Astrocyte (in vitro differentiated cells and primary cell): ENCODE data around the gene SAAL1. TPM values are rescaled to one million over a fixed set of nuclear protein-coding genes. Genes with fewer than 3 reads are reported as not detected.
A peak's percentile ranks its signal among the peaks of the same experiment; 100 is the strongest.

ENCODE experiments used
- DNase-seq: peaks from one replicate; pipeline ENCODE4 v3.0.0-alpha.2; 2010; ENCODE audit warnings: low read depth
- FAIRE-seq: peaks from 2 replicates; lab custom pipeline; 2011; peaks lifted over from hg19 to GRCh38; lab: Jason Lieb, UNC
- H2AFZ ChIP-seq: 2 replicates; pipeline ENCODE4 v1.6.0; 2012; ENCODE audit warnings: low read depth, low read length, inconsistent platforms
- H3K27ac ChIP-seq: 2 replicates; pipeline ENCODE4 v1.5.1; 2011; ENCODE audit warnings: low read depth, low read length, inconsistent platforms
- H3K27me3 ChIP-seq: 2 replicates; pipeline ENCODE4 v1.6.0; 2011; ENCODE audit warnings: low read length, inconsistent platforms; ENCODE audit not compliant: insufficient read depth
- H3K36me3 ChIP-seq: 2 replicates; pipeline ENCODE4 v1.5.1; 2011; ENCODE audit warnings: low read length, inconsistent platforms; ENCODE audit not compliant: insufficient read depth
- H3K4me1 ChIP-seq: 2 replicates; pipeline ENCODE4 v1.5.1; 2011; ENCODE audit warnings: low read length, inconsistent platforms; ENCODE audit not compliant: insufficient read depth
- H3K4me2 ChIP-seq: 2 replicates; pipeline ENCODE4 v1.6.0; 2012; ENCODE audit warnings: low read length, inconsistent platforms
- H3K4me3 ChIP-seq: 2 replicates; pipeline ENCODE4 v1.5.1; 2011; ENCODE audit warnings: low read depth, mild to moderate bottlenecking, low read length, inconsistent platforms; ENCODE audit not compliant: insufficient read depth
- H3K79me2 ChIP-seq: 2 replicates; pipeline ENCODE4 v1.6.0; 2012; ENCODE audit warnings: mild to moderate bottlenecking, low read length, inconsistent platforms; ENCODE audit not compliant: insufficient read depth
- H3K9ac ChIP-seq: 2 replicates; pipeline ENCODE4 v1.6.0; 2012; ENCODE audit warnings: mild to moderate bottlenecking, low read length, inconsistent platforms
- H3K9me3 ChIP-seq: 2 replicates; pipeline ENCODE4 v1.5.1; 2012; ENCODE audit warnings: low read depth, mild to moderate bottlenecking, low read length, inconsistent platforms; ENCODE audit not compliant: insufficient read depth
- H4K20me1 ChIP-seq: 2 replicates; pipeline ENCODE4 v1.6.0; 2012; ENCODE audit warnings: low read length, inconsistent platforms; ENCODE audit not compliant: insufficient read depth
- H3K27ac Mint-ChIP-seq: one replicate; pipeline ENCODE4 v1.8.0; 2021; ENCODE audit warnings: mild to moderate bottlenecking, mixed read lengths; ENCODE audit not compliant: unreplicated experiment
- H3K27me3 Mint-ChIP-seq: one replicate; pipeline ENCODE4 v1.8.0; 2021; ENCODE audit warnings: low read depth, mixed read lengths; ENCODE audit not compliant: unreplicated experiment
- H3K36me3 Mint-ChIP-seq: one replicate; pipeline ENCODE4 v1.8.0; 2021; ENCODE audit warnings: low read depth, mixed read lengths; ENCODE audit not compliant: unreplicated experiment
- H3K4me1 Mint-ChIP-seq: one replicate; pipeline ENCODE4 v1.8.0; 2021; ENCODE audit warnings: low read depth, mixed read lengths; ENCODE audit not compliant: unreplicated experiment
- H3K4me3 Mint-ChIP-seq: one replicate; pipeline ENCODE4 v1.8.0; 2021; ENCODE audit warnings: mild to moderate bottlenecking, moderate library complexity, mixed read lengths; ENCODE audit not compliant: unreplicated experiment
- H3K9me3 Mint-ChIP-seq: one replicate; pipeline ENCODE4 v1.8.0; 2021; ENCODE audit warnings: mild to moderate bottlenecking, mixed read lengths; ENCODE audit not compliant: unreplicated experiment
- EZH2 ChIP-seq: IDR thresholded peaks from 2 replicates; pipeline ENCODE4 v1.6.1; 2012; ENCODE audit warnings: mild to moderate bottlenecking, low read length, inconsistent platforms; ENCODE audit not compliant: insufficient read depth
- total RNA-seq: library from RNA; stranded (reverse); gene quantifications from 2 replicates; pipeline ENCODE4 v1.2.1, GENCODE V29; 2021
- TF ChIP-seq, protein P1 (sequence below): IDR thresholded peaks from 2 replicates; pipeline ENCODE4 v1.5.1; 2011; ENCODE audit warnings: low read depth, mild to moderate bottlenecking, inconsistent platforms, low read length, moderate library complexity; ENCODE audit not compliant: insufficient read depth

Gene SAAL1
- total RNA-seq, 1 donor from 2014 or later: 13.1 TPM

DNA sequence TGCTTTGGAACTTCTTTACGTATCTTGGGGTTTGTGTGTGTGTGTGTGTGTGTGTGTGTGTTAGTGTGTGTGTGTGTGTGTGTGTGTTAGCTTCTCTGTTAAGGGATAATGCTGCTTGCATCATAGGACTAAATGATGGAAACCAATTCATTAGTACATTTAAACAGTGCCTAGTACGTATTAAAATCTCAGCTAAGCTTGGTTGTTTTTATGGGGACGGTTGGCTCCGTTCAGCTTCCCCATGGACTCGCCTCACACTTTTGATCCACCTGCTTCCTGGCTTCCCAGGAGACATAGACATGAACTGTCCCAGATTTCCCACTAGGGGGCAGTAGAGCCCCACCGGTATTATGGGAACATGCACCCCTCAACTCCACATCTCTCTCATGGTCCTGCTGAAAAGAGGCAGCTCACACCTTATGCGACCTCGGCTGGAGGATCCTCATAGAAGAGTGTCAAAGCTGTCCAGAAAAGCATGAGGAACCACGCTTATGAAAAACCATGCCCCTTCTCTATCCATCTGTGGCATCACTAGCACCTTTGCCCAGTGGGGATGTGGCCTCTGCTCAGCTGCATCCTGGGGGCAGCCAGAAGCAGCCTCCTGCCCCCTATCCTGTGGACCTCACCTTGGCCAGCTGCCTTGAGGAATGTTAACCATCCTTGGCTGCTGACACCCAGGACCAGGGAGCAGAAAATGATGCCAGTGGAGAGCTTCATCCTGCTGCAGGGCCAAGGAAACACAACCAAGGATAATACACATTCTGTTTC is 9.7 kb upstream of the SAAL1 start:
- no peak for TF ChIP-seq EZH2
- TF ChIP-seq, protein P1, sequence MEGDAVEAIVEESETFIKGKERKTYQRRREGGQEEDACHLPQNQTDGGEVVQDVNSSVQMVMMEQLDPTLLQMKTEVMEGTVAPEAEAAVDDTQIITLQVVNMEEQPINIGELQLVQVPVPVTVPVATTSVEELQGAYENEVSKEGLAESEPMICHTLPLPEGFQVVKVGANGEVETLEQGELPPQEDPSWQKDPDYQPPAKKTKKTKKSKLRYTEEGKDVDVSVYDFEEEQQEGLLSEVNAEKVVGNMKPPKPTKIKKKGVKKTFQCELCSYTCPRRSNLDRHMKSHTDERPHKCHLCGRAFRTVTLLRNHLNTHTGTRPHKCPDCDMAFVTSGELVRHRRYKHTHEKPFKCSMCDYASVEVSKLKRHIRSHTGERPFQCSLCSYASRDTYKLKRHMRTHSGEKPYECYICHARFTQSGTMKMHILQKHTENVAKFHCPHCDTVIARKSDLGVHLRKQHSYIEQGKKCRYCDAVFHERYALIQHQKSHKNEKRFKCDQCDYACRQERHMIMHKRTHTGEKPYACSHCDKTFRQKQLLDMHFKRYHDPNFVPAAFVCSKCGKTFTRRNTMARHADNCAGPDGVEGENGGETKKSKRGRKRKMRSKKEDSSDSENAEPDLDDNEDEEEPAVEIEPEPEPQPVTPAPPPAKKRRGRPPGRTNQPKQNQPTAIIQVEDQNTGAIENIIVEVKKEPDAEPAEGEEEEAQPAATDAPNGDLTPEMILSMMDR: peak; percentile 90
- Histone ChIP-seq H3K79me2 (no peaks in the 10 kb centered on the region), H3K4me1 (no peaks in the 10 kb centered on the region), H3K27ac (no peak overlapping the region), H3K9ac (no peak overlapping the region), H3K4me3 (no peak overlapping the region), H4K20me1 (no peaks in the 10 kb centered on the region), H2AFZ (no peak overlapping the region), H3K9me3 (no peaks in the 10 kb centered on the region), H3K4me2 (no peak overlapping the region), H3K27me3 (peaks cover 11% of the 10 kb centered on the region), H3K36me3 (no peaks in the 10 kb centered on the region)
- Mint-ChIP-seq H3K4me3 (no peak overlapping the region), H3K27ac (no peak overlapping the region), H3K9me3 (peaks cover 2% of the 10 kb centered on the region), H3K27me3 (peaks cover 35% of the 10 kb centered on the region), H3K4me1 (no peaks in the 10 kb centered on the region), H3K36me3 (no peaks in the 10 kb centered on the region)
- FAIRE-seq (no peak), DNase-seq (peak; percentile 23)

DNA sequence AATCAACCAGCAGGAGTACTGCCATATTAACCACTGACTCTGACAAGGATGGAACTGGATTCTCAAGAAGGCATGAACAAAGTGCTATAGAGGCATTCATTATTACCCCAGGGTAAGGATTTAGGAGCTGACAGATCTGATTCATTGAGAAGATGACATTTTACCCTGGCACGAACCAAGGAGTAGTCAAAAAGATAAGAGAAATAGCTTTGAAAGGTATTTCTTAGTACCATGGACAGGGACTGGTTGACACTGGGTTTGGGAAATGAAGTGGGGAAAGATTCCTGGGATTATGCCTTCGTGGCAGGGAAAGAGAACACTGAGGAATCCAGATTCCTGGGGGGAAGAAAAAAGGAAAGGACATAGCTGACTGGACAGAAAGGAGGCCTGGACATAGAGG is 5.1 kb upstream of the SAAL1 start:
- peaks cover 33% of the 10 kb centered on the region for H3K27me3 Mint-ChIP-seq

More for the DNA sequence above, 5.1 kb upstream of the SAAL1 start:
- H3K9ac ChIP-seq: no peak overlapping the region
- FAIRE-seq (no peak), DNase-seq (no peak)
- no peaks in the 10 kb centered on the region for H3K9me3 ChIP-seq
- no peak overlapping the region for H3K27ac ChIP-seq
- Mint-ChIP-seq H3K4me3 (no peak overlapping the region), H3K9me3 (no peaks in the 10 kb centered on the region), H3K36me3 (no peaks in the 10 kb centered on the region), H3K4me1 (no peaks in the 10 kb centered on the region), H3K27ac (no peak overlapping the region)
- H3K4me3 ChIP-seq: no peak overlapping the region
- no peak overlapping the region for H2AFZ ChIP-seq
- H3K4me1 ChIP-seq: no peaks in the 10 kb centered on the region
- no peaks in the 10 kb centered on the region for H3K36me3 ChIP-seq
- H4K20me1 ChIP-seq: no peaks in the 10 kb centered on the region
- TF ChIP-seq EZH2: no peak
- TF ChIP-seq, protein P1: no peak
- peaks cover 6% of the 10 kb centered on the region for H3K27me3 ChIP-seq
- no peaks in the 10 kb centered on the region for H3K79me2 ChIP-seq
- no peak overlapping the region for H3K4me2 ChIP-seq
